ENCODE measurements around the gene CATSPER1.
A peak's percentile ranks its signal among the peaks of the same experiment; 100 is the strongest.
"Not testable (repeated sequence)": the region's sequence is repeated elsewhere in the genome, so short reads cannot be mapped to it uniquely, and the experiment has no call there.

The CATSPER1 gene

DNA sequence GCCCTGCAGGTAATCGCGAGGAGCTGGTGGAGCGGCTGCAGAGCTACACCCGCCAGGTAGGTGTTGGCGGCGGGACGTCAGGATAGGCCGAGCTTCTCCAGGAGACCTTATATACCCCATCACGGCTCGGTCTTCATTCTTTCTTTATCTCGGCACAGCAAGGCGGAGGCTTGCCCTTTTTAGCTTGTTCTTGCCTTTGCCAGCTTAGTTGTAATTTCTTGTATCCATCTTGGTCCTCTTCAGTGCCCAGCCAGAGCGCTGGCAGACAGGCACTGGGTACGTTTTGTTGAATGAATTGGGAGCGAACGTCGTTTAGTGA, 26.3 kb upstream of the CATSPER1 start:
- DNase-seq (ENCODE audit: low read depth, low spot score) = no peak

DNA sequence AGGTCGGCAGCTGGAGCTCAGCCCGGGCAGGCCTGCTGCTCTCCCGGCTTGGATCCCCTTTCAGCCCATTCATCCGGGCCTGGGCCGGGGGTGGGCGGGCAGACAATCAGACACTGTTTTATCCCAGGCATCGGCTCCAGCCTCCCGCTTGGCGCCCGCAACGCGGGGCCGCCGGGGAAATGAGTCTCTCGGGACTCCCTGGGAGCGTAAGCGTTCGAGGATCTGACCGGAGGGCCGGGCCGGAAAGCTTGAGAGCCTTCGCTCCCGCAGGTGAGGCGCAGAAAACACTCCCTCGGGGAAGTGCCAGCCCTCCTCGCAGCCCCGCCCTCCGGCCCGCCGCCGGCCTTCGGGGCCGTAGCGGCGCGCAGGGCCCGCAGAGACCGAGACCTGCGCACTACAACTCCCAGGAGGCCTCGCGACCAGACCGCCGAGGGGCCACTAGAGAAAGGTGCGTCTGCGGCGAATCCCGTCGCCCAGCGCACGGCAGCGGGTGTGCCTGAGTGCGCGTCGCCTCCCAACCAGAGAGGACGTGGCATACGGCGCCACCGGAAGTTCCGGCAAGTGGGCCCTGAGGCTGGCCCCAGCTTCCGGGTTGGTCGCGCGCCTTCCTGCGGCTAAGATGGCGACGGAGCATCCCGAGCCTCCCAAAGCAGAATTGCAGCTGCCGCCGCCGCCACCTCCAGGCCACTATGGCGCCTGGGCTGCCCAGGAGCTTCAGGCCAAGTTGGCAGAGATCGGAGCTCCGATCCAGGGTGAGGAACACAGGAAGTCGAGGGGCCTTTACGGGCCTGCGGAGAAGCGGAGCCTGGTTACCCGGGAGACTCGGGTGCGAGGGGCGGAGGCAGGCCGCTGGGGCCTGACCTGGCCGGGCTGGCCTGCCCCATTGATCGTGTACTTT, 25.7 kb upstream of the CATSPER1 start, which contains the start of gene SF3B2:
TSS of gene SF3B2 (plus strand) at position 599 of the 898 bp plus-strand sequence. CDS start at position 620, 21 bp downstream.
- H3K27ac ChIP-seq = peak within 1 kb of the TSS; percentile 82
- peak; percentile 96 for DNase-seq (ENCODE audit: low read depth, low spot score)

More for the DNA sequence above, 26.3 kb upstream of the CATSPER1 start:
- H3K27ac ChIP-seq = peak overlapping the region; percentile 82

DNA sequence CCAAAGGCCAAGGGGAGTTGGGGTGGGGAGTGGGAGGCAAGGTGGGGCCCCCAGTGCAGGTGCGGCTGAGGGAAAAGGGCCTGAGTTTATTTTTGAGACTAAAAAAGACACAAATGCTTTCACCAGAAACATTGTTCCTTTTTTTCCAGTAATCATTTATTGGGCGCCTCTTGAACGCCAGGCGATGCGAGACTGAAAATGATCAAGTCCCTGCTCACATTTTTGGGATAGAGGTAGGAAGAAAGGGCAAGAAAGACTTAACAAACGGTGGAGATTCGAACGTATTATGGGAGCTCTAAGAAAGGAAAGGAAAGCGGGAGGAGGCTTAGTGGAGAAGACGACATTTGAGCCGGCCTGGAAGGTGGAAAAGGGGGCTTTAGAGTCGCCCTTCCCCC, 25.1 kb upstream of the CATSPER1 start:
- no peak for DNase-seq (ENCODE audit: low read depth, low spot score)
- peak overlapping the region; percentile 82 for H3K27ac ChIP-seq

DNA sequence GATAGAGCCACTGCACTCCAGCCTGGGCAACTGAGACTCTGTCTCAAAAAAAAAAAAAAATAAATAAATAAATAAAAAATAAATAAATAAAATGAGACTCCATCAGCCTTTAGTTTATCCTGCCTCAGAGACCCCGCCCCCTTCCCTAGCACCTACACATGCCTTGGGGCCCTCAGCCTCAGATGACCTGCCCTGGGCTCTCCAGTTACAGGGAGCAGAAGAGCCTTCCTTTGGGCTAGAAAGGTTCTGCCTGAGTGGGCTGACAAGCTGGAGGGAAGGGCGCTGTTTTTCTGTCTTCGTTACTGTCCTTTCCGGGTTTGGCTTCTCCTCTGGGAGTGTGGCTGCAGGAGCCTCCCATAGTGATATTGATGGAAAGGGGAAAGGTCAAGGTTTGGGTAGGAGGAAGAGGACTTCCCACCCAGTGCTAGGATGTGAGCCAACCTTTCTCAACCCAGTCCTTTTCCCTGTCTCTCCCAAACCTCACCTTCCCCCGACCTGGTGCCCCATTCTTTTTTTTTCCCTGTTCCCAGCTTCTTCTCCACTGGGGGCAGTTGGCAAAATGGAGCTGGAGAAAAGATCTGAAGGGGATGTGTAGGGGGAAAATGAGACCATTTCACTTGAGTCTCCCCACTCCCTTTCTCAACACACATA, 24.4 kb upstream of the CATSPER1 start:
- no peak for DNase-seq (ENCODE audit: low read depth, low spot score)
- peak overlapping the region; percentile 82 for H3K27ac ChIP-seq

DNA sequence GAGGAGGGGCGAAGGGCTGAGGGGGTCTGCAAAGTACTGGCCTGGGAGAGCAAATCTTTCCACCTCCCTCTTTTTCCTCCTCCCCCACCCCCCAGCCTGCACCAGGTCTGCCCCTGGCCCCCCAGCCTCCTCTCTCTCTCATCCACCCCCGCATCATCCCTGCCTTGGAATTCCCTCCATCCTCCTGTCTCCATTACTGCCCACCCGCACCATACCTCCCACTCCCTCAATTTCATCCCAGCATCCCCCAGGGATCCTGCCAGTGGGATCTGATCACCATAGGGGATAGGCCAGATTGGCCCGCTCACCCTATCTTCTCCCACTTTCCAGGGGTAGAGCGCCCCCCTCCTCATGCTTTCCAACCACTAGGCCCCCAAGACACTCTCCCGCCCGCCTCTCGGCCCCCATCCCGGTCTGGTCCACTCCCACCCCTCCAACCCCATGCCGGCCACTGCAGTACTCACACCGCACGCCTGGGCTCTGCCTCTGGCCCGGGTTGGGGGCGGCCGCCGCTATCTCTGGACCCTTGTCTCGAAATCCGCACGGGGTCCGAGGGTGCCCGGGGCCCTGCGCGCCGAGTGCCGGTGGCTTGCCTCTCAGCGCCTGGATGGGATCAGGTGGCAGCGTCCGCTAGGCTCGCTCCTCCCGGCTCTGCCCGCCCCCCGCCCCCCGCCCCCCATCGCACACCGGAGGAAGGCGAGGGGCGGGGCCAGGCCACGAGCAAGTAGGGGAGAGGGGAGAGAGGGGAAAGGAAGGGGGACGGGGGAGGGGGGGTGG, 22.5 kb upstream of the CATSPER1 start, which contains the start of gene GAL3ST3:
TSS of gene GAL3ST3 (minus strand) at position 615 of the 777 bp plus-strand sequence. CDS start 3,746 bp downstream, outside the sequence.
- no peak within 1 kb of the TSS for H3K27ac ChIP-seq
- no peak for DNase-seq (ENCODE audit: low read depth, low spot score)

DNA sequence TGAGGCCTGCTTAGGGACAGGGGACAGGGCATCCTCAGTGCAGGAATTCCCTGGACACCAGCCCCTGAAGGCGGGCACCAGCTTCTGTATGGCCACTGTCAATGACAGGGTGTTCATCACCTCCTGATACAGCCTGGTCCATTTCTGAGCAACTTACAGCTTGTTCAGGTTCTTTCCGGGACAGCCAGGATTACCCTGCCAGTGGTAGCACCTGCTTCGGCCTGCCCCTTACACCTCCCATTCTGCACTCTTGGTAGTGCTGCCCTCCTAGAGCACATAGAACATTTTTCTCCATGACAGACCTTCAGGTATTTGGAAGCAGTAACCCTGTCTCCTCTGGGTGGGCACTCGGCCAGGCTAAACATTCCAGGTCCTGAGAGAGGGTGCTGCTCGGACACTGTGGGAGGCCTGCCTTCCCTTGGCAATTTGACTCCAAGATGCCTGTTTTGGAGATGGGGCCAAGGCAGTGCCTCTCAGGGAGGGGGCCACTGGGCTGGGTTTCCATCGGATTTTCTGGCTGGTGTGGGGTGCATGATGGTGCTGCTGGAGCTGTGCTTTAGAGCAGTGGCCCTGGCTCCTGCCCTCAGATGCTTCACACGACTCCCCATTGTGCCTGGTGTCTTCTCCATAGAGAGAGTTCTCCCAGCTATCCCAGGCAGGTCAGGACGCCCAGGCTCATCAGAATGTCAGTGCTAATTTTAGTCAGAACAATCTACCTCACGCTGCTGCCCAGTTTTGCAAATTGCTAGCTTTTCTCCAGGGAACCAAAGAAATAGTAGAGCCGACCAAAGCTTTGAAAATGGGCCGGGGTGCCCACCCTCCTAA, 21.5 kb upstream of the CATSPER1 start:
- H3K27ac ChIP-seq = no peak overlapping the region
- no peak for DNase-seq (ENCODE audit: low read depth, low spot score)

DNA sequence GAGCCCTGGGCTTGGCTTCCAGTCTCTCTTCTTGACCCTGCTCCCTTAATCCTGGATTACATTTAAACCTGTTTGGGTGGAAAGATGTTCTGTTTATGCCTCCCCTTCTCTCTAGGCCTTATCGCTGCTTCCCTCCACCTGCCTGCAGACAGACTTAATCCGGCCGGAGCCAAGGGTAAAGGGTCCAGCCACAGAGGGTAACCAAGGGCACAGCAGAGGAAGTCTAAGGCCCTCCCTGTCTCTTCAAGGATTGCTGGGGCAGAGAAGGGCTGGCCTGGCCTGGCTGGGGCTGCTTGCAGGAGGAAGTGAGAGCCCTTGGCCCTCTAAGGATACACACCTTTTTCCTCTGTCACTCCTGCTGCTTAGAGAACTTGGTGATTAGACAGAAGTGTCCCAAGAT, 20.6 kb upstream of the CATSPER1 start:
- no peak overlapping the region for H3K27ac ChIP-seq
- no peak for DNase-seq (ENCODE audit: low read depth, low spot score)

DNA sequence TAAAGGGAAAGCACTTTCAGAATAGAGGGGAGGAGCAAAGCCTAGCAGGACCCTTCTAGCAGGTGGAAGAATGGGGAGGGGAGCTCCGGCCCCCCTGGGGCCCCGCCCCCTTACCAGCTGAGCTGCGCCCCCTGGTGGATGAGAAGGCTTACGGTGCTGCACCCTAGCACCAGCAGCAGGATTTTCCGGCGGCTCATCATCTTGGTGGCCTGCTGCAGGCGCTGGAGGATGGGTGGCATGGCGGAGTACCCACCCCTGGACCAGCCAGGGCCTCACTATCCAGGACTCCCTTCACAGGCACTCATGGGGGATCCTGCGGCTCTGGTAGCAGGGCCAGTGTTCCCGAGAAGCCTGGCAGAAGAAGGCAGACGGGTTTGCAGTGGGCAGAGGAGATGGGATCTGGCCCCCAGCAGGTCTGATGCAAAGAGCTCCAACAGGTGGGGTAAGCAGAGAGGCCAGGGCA, 18.9 kb upstream of the CATSPER1 start:
- no peak for DNase-seq (ENCODE audit: low read depth, low spot score)

DNA sequence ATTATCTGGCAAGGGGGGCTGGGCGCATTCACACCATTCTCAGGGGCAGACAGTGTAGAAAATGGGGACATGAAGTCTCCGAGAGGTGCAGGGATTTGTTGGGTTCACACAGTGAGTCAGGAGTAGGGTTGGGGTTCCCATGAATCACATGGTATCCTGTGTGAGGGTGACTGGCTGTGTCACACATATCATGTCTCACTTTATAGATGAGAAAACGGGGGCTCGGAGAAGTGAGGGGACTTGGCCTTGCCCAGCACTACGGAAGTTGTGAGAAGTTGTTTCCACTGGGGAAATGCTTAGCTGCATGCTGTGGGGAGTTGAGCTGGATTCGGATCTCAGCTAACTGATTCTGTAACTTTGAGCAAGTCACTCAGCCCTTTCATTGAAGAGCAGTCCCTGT, 18.5 kb upstream of the CATSPER1 start:
- no peak for DNase-seq (ENCODE audit: low read depth, low spot score)
- H3K27ac ChIP-seq = no peak overlapping the region

More for the DNA sequence above, 18.9 kb upstream of the CATSPER1 start:
- no peak overlapping the region for H3K27ac ChIP-seq

DNA sequence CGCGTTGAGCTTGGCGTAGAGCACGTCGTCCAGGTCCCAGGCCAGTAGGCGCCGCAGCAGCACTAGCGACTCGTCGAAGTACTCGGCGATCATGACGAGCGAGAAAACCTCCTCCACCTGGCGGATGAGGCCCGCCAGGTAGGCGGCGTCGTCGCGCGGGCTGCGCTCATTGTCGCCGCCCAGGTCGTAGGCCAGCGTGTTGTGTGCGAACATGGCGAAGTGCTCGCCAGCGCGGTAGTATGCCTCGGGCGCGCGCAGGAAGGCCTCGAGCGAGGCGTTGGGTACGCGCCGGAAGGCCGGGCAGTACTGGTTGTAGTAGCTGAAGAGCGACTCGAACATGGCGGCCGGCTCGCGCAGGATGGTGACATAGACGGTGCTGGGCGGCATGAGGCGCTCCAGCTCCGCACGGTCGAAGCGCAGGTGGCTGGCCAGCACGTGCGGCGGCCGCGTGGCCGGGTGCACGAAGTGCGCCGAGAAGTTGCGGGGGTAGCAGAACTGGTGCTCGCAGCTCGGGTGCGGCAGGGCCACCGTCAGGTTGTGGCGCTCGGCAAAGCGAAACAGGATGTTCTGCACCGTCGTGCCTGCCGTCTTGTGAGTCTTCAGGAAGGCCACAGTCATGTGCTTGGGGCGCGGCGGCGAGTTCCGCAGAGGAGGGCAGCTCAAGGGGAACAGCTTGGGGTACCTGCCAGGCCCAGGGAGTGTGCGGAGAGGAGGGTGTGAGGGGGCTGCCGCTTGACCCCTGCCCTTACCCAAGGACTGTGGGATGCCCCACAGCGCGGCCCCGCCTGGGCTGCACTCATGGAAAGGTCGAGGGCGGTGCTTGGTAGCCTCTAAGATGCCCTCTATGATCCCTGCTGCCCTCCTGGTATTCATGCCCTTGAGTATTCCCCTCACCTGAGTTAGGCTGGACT, 17.0 kb upstream of the CATSPER1 start:
- H3K27ac ChIP-seq = no peak overlapping the region
- DNase-seq (ENCODE audit: low read depth, low spot score) = no peak

DNA sequence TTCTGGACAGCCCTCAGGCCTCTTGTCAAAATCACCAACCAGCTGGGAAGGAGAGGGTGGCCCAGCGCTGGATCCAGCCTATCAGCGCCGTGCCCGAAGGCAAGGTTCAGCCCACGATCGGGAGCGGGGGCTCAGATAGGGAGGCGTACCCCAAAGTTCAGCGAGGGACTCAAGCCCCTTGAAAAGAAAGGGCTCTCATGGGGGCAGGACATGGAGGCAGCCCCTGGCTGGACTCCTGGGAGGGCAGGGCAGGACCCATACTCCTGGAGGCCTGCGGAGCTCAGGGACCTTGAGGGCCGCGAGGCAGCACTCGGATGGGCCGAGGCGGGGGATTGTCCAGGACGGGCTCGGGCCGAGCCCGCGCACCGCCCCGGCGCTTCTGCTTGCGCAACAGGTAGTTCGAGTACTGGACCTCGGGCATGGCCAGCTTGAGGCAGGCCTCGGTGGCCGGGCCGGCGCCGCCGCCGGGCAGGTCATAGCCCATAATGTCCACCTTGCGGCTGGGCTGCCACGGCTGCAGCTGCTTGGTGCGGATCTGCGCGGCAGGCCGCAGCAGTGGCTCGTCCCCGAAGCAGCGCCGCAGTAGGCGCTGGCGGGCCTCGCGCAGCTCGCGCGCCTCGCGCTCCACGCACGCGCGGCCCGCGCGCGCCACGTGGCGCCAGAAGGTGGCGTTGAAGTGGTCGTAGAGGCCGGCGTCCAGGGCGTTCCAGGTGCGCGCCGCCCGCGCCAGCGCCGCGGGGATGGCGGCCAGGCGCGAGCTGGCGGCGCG, 16.1 kb upstream of the CATSPER1 start:
- DNase-seq (ENCODE audit: low read depth, low spot score) = no peak

DNA sequence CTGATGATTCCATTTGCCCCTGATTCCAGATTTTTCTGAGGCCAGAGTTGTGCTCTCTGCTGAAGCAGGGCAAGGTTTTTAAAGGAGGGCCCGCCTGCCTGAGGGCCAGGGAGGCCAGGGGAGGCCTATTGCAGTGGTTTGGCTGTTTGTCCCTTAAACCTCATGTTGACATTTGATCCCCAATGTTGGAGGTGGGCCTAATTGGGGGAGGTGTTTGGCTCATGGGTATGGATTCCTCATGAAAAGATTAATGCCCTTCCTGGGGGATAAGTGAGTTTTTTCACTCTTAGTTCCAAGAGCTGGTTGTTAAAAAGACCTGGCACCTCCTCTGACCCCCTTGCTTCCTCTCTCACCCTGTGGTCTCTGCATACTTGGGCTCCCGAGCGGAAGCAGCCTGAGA, 13.5 kb upstream of the CATSPER1 start:
- no peak for DNase-seq (ENCODE audit: low read depth, low spot score)

More for the DNA sequence above, 16.1 kb upstream of the CATSPER1 start:
- H3K27ac ChIP-seq = no peak overlapping the region

DNA sequence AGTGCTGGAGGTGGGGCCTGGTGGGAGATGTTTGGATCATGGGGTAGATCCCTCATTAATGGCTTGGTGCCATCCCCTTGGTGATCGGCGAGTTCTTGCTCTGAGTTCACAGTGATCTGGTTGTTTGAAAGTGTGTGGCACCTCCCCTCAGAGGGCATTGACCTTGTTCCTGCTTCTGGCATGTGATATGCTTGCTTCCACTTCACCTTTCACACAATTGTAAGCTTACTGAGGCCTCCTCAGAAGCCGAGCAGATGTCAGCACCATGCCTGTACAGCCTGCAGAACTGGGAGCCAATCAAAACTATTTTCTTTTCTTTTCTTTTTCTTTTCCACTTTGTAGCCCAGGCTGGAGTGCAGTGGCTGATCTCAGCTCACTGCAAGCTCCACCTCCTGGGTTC, 11.0 kb upstream of the CATSPER1 start:
- H3K27ac ChIP-seq = no peak overlapping the region
- no peak for DNase-seq (ENCODE audit: low read depth, low spot score)

More for the DNA sequence above, 13.5 kb upstream of the CATSPER1 start:
- H3K27ac ChIP-seq = no peak overlapping the region

DNA sequence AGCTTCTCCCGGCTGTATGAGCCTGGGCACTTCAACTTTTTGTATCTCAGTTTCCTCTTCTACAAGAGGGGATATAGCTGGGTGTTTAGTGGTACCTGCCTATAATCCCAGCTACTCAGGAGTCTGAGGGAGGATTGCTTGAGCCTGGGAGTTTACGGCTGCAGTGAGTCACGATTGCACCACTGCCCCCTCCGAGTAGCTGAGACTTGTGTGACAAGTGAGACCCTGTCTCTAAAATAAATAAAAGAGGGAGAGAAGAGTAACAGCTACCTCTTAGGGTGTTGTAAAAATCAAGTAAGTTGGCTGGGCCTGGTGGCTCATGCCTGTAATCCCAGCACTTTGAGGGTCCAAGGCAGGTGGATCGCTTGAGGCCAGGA, 10.0 kb upstream of the CATSPER1 start:
- no peak overlapping the region for H3K27ac ChIP-seq
- no peak for DNase-seq (ENCODE audit: low read depth, low spot score)

DNA sequence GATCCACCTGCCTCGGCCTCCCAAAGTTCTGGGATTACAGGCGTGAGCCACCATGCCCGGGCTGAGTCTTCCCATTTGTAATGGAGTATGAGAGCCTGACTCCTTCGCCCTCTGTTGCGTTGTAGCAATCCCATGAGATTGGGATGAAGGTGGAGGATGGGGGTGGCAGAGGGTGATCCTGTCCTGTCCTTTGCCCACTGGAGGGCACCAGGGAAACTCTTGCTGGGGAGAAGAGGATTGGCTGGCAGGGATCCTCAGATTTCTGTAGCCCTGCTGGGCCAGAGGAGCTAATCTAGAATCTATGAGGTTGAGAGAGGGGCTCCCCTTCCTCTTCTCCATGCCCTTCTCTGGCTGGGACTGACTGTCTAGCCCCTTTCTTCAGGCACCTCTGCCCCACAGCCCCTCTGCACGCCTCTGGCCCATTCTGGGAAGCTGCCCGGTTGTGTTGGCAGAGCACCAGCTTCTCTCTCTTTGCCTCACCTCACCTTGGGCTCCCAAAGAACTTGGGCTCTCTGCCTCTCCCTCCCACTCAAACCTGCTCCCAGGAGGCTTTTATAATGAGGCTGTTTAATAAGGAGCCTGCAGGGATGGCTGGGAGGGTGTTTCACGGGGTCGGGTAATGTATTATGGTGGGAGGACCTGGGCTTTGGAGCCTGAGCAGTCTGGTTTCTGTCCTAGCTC, 9.5 kb upstream of the CATSPER1 start:
- H3K27ac ChIP-seq = no peak overlapping the region
- DNase-seq (ENCODE audit: low read depth, low spot score) = no peak

DNA sequence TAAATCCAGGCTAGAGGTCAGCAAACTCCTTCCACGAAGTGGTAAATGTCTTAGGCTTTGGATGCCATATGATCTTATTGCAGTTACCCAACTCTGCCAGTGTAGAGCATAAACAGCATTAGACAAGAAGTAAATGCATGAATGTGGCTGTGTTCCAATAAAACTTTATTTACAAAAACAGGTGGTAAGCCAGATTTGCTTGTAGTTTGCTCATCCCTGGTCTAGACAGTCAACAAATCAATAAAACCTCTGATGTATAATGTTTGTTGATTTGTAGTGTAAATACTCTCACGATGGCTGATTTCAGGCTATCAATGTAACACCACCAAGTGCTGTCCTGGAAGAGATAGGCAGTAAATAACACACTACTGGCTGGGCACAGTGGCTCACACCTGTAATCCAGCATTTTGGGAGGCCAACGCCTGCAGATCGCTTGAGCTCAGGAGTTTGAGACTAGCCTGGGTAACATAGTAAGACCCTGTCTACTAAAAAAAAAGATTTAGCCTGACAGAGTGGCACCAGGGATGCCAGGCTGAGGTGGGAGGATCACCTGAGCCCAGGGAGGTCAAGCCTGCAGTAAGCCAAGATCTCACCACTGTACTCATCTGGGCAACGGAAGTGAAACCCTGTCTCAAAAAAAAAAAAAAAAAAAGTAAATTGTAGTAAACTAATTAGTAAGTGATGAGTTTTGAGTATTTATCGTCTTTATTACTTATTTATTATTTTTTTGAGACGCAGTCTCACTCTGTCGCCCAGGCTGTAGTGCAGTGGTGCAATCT, 6.9 kb upstream of the CATSPER1 start:
- H3K27ac ChIP-seq = no peak overlapping the region
- no peak for DNase-seq (ENCODE audit: low read depth, low spot score)

DNA sequence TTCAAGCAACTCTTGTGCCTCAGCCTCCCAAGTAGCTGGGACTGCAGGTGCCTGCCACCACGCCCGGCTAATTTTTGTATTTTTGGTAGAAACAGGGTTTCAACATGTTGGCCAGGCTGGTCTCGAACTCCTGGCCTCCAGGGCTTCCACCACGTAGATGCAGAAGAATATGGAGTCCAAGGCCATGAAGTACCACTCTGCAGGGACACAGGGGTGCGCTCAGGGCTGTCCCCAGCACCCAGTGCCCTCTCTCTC, 3.2 kb downstream of the CATSPER1 start:
- DNase-seq (ENCODE audit: low read depth, low spot score); H3K27ac ChIP-seq: not testable (repeated sequence)
